SK-N-SH (cell line): ENCODE data around the gene TLL2. TPM values are rescaled to one million over a fixed set of nuclear protein-coding genes. Genes with fewer than 3 reads are reported as not detected.

Source experiments
- CTCF ChIA-PET: fragments of 300-600, 350-600 bp; formaldehyde crosslinking; extraction: SDS; loops from one replicate; lab custom pipeline; 2021; lab: Yijun Ruan, JAX
- POLR2A ChIA-PET: fragments of 350-600 bp; sonication (Branson Sonifier 250); formaldehyde crosslinking; extraction: SDS; loops from one replicate; lab custom pipeline; 2020; ENCODE audit warnings: antibody characterized with exemption, inconsistent platforms; lab: Yijun Ruan, JAX
- DNase-seq: peaks from one replicate; pipeline ENCODE4 v3.0.0; 2012
- H2AFZ ChIP-seq: fragments of 200-600 bp; sonication (generic); 2 replicates; pipeline ENCODE4 v1.8.1; 2016; ENCODE audit warnings: antibody characterized with exemption, mild to moderate bottlenecking, low read depth
- H3F3A ChIP-seq: fragments of 200-600 bp; sonication (generic); replicated peaks from 2 replicates; pipeline ENCODE3; 2016; ENCODE audit warnings: antibody characterized with exemption, mild to moderate bottlenecking; ENCODE audit not compliant: insufficient read depth
- H3K27ac ChIP-seq, 2 experiments: fragments of 200-500 bp in 1 of 2; fragments of 200-600 bp in 1 of 2; sonication (Bioruptor generic) in 1 of 2; sonication (generic), shearing (Covaris generic) in 1 of 2; 2 replicates each; pipeline versions ENCODE4 v1.5.1 to v1.6.1; 2014 to 2016; ENCODE audit warnings: low read depth in 2 of 2, inconsistent platforms in 1 of 2, low read length in 1 of 2, mild to moderate bottlenecking in 1 of 2, mixed read lengths in 1 of 2
- H3K27me3 ChIP-seq: fragments of 200-600 bp; sonication (generic), shearing (Covaris generic); 2 replicates; pipeline ENCODE4 v1.6.1; 2016; ENCODE audit warnings: mixed run types; ENCODE audit not compliant: insufficient read depth
- H3K36me3 ChIP-seq, 2 experiments: fragments of 200-500 bp in 1 of 2; fragments of 200-600 bp in 1 of 2; sonication (Bioruptor generic) in 1 of 2; sonication (generic) in 1 of 2; replicated peaks in 1 of 2; 2 replicates each; pipeline versions ENCODE3 to v1.5.1; 2014 to 2016; ENCODE audit warnings: low read length in 1 of 2, mild to moderate bottlenecking in 1 of 2; ENCODE audit not compliant: insufficient read depth in 2 of 2, control insufficient read depth in 1 of 2
- H3K4me1 ChIP-seq, 2 experiments: fragments of 200-500 bp in 1 of 2; fragments of 200-600 bp in 1 of 2; sonication (Bioruptor generic) in 1 of 2; sonication (generic), shearing (Covaris generic) in 1 of 2; 2 replicates each; pipeline versions ENCODE4 v1.5.1 to v1.6.1; 2014 to 2016; ENCODE audit warnings: low read depth in 1 of 2, low read length in 1 of 2, mixed run types in 1 of 2; ENCODE audit not compliant: insufficient read depth in 2 of 2, control insufficient read depth in 1 of 2
- H3K4me2 ChIP-seq: fragments of 200-600 bp; sonication (generic), shearing (Covaris generic); 2 replicates; pipeline ENCODE4 v1.6.1; 2017; ENCODE audit warnings: mixed run types
- H3K4me3 ChIP-seq, 2 experiments: fragments of 200-500 bp in 1 of 2; fragments of 200-600 bp in 1 of 2; sonication (Bioruptor generic) in 1 of 2; sonication (generic), shearing (Covaris generic) in 1 of 2; 2 replicates each; pipeline versions ENCODE4 v1.5.1 to v1.8.1; 2014 to 2016; ENCODE audit warnings: low read depth in 2 of 2, inconsistent platforms in 1 of 2, low read length in 1 of 2, mild to moderate bottlenecking in 1 of 2, mixed read lengths in 1 of 2, moderate library complexity in 1 of 2
- H3K79me2 ChIP-seq: fragments of 200-600 bp; sonication (generic); 2 replicates; pipeline ENCODE4 v1.8.1; 2017; ENCODE audit warnings: mild to moderate bottlenecking; ENCODE audit not compliant: insufficient read depth
- H3K9ac ChIP-seq: fragments of 200-600 bp; sonication (generic); 2 replicates; pipeline ENCODE4 v1.6.1; 2017; ENCODE audit warnings: mixed run types
- H3K9me2 ChIP-seq: fragments of 200-600 bp; sonication (generic); 2 replicates; pipeline ENCODE4 v1.6.1; 2017; ENCODE audit warnings: mixed run types
- H3K9me3 ChIP-seq: fragments of 200-600 bp; sonication (generic); 2 replicates; pipeline ENCODE4 v1.6.1; 2017; ENCODE audit warnings: mixed run types, mild to moderate bottlenecking, moderate library complexity
- H4K20me1 ChIP-seq: fragments of 200-600 bp; sonication (generic); 2 replicates; pipeline ENCODE4 v1.6.1; 2017; ENCODE audit warnings: mild to moderate bottlenecking, mixed run types; ENCODE audit not compliant: insufficient read depth
- CHD2 ChIP-seq: fragments of 150-350 bp; IDR thresholded peaks from 2 replicates; pipeline ENCODE4 v1.6.1; 2018; ENCODE audit warnings: low read length; ENCODE audit not compliant: partially characterized antibody
- EP300 ChIP-seq, 2 experiments: IDR thresholded peaks; 2 replicates each; pipeline versions ENCODE4 v1.4.0 to v1.6.1; 2012; ENCODE audit warnings: borderline replicate concordance in 1 of 2, low read depth in 1 of 2, low read length in 1 of 2
- EZH2phosphoT487 ChIP-seq: fragments of 200-600 bp; sonication (generic); IDR thresholded peaks from 2 replicates; pipeline ENCODE4 v1.6.1; 2017; ENCODE audit warnings: low read depth, mixed run types, mild to moderate bottlenecking, antibody characterized with exemption, moderate library complexity, borderline replicate concordance
- FOXJ3 ChIP-seq: sonication (generic); formaldehyde crosslinking; IDR thresholded peaks from 2 replicates; pipeline ENCODE4 v1.5.1; 2020; ENCODE audit warnings: mild to moderate bottlenecking, missing genetic modification reagents
- GATA2 ChIP-seq: sonication (generic); formaldehyde crosslinking; IDR thresholded peaks from 2 replicates; pipeline ENCODE4 v1.5.0; 2020; ENCODE audit warnings: mild to moderate bottlenecking, missing genetic modification reagents
- JUND ChIP-seq: IDR thresholded peaks from 2 replicates; pipeline ENCODE4 v1.4.0; 2012
- MAX ChIP-seq: IDR thresholded peaks from 2 replicates; pipeline ENCODE4 v1.4.0; 2012; ENCODE audit warnings: low read depth
- MXI1 ChIP-seq: IDR thresholded peaks from 2 replicates; pipeline ENCODE4 v1.6.1; 2012; ENCODE audit warnings: mild to moderate bottlenecking, low read depth, low read length, improper control_type of control experiment
- NRF1 ChIP-seq: IDR thresholded peaks from 2 replicates; pipeline ENCODE4 v1.6.1; 2012; ENCODE audit warnings: low read depth, mild to moderate bottlenecking, low read length
- PBX3 ChIP-seq: IDR thresholded peaks from 2 replicates; pipeline ENCODE4; 2012
- SIN3A ChIP-seq: IDR thresholded peaks from 2 replicates; pipeline ENCODE4 v1.6.1; 2012; ENCODE audit warnings: low read depth, mild to moderate bottlenecking, low read length, moderate library complexity, borderline replicate concordance
- SMC3 ChIP-seq: IDR thresholded peaks from 2 replicates; pipeline ENCODE4 v1.6.1; 2012; ENCODE audit warnings: low read depth, low read length, improper control_type of control experiment
- TAF1 ChIP-seq: IDR thresholded peaks from 2 replicates; pipeline ENCODE4 v1.6.1; 2012; ENCODE audit warnings: low read depth, mild to moderate bottlenecking, low read length, moderate library complexity, borderline replicate concordance
- TCF12 ChIP-seq: IDR thresholded peaks from 2 replicates; pipeline ENCODE4 v1.4.0; 2012
- TEAD4 ChIP-seq: IDR thresholded peaks from 2 replicates; pipeline ENCODE4 v1.4.0; 2012; ENCODE audit warnings: mild to moderate bottlenecking, borderline replicate concordance; ENCODE audit not compliant: insufficient read depth
- USF1 ChIP-seq: IDR thresholded peaks from 2 replicates; pipeline ENCODE4 v1.4.0; 2012; ENCODE audit warnings: low read depth, borderline replicate concordance
- USF2 ChIP-seq: fragments of 150-350 bp; IDR thresholded peaks from 2 replicates; pipeline ENCODE4 v1.6.1; 2017; ENCODE audit warnings: antibody characterized with exemption, low read length, low read depth, borderline replicate concordance
- ZBTB33 ChIP-seq: IDR thresholded peaks from 2 replicates; pipeline ENCODE4 v1.4.0; 2012; ENCODE audit warnings: low read depth, borderline replicate concordance
- WGBS: methylation state at CpG from one replicate; pipeline ENCODE4 v1.1.6; 2017; ENCODE audit warnings: low lambda C conversion rate; 5-methylcytosine and 5-hydroxymethylcytosine counted together
- polyA plus RNA-seq, 3 experiments: library from polyadenylated mRNA; depleted of rRNA; stranded (reverse); fragments of >200 nt; gene quantifications; 2 replicates each; pipeline ENCODE4 v1.2.3, GENCODE V29; 2012

The TLL2 gene
- polyA plus RNA-seq, 1 of the 3 experiments (the other 2 are of a cell fraction), result 0.36 TPM

- H3K9me2 ChIP-seq, result no peaks in the 10 kb centered on the region
- H3K4me3 ChIP-seq, result no peak overlapping the region
- no peaks in the 10 kb centered on the region for H3K36me3 ChIP-seq
- peaks cover 0 to 4% of the 10 kb centered on the region in 2 experiments; a peak in 1 of 4 replicates for H3K4me1 ChIP-seq
- no peak overlapping the region for H3K27ac ChIP-seq
- TF ChIP-seq CHD2 (no peak), MAX (no peak), TEAD4 (no peak), EZH2phosphoT487 (no peak), USF2 (no peak), JUND (no peak)
- no peaks in the 10 kb centered on the region for H3K79me2 ChIP-seq
- no peak overlapping the region for H3K9ac ChIP-seq
- CTCF ChIA-PET, result interaction anchor here (0.7 to 2.2 kb wide), 3 partner anchors 32 to 129 kb away, joined by 3 to 6 read pairs (median 4); partner anchors contain the start of gene TLL2
- WGBS, result 6% methylated on average over 2 of the region's 2 CpGs
- H2AFZ ChIP-seq, result no peak overlapping the region
- H4K20me1 ChIP-seq, result no peaks in the 10 kb centered on the region
- no peak for DNase-seq
- no peaks in the 10 kb centered on the region for H3K9me3 ChIP-seq
- no peaks in the 10 kb centered on the region for H3F3A ChIP-seq
- POLR2A ChIA-PET, result no interaction called here
- no peaks in the 10 kb centered on the region; the same call in 1 of the 2 replicates for H3K27me3 ChIP-seq
- H3K4me2 ChIP-seq, result no peak overlapping the region
Measured at GRCh38 chr10:96427291-96427690, 86.4 kb downstream of the TLL2 start.

- Histone ChIP-seq H3K9me3 (no peaks in the 10 kb centered on the region), H3K9ac (no peak overlapping the region), H3K4me2 (no peak overlapping the region), H3K36me3 (no peaks in the 10 kb centered on the region), H2AFZ (no peak overlapping the region), H3K4me1 (peaks cover 0 to 17% of the 10 kb centered on the region in 2 experiments; a peak in 1 of 4 replicates), H4K20me1 (no peaks in the 10 kb centered on the region), H3F3A (no peaks in the 10 kb centered on the region), H3K9me2 (no peaks in the 10 kb centered on the region), H3K79me2 (no peaks in the 10 kb centered on the region), H3K27me3 (no peaks in the 10 kb centered on the region), H3K4me3 (no peak overlapping the region), H3K27ac (peak overlapping the region in 1 of 2 experiments; percentile 7; a peak in 1 of 4 replicates)
- POLR2A ChIA-PET, result no interaction called here
- CTCF ChIA-PET, result interaction anchor here (1.3 to 2.4 kb wide), 2 partner anchors 47 to 88 kb away, joined by 5 to 8 read pairs; no protein-coding TSS in a partner anchor
- TF ChIP-seq PBX3, result no peak
- TF ChIP-seq USF1, result no peak
- no peak for TF ChIP-seq TCF12
- no peak for TF ChIP-seq FOXJ3
- no peak for TF ChIP-seq ZBTB33
- TF ChIP-seq SIN3A, result no peak
- TF ChIP-seq TAF1, result no peak
- TF ChIP-seq SMC3, result no peak
- no peak for TF ChIP-seq EP300 (IDR thresholded peaks at IDR 0.05; ENCODE audit: borderline replicate concordance in 1 of 2, low read depth in 1 of 2, low read length in 1 of 2)
- TF ChIP-seq NRF1, result no peak
- TF ChIP-seq EZH2phosphoT487, result no peak
- TF ChIP-seq GATA2 (CRISPR knock-in tag), result no peak
- TF ChIP-seq MXI1, result no peak
- no peak for DNase-seq
- 69% methylated on average over 9 of the region's 9 CpGs for WGBS
Measured at GRCh38 chr10:96422525-96422924, 91.2 kb downstream of the TLL2 start.
